ENCODE results near the gene RABGGTA.

Gene RABGGTA

GRCh38 chr14:24310646-24311604 lies 39.5 kb upstream of the RABGGTA start, which contains the start of gene LTB4R:
LTB4R (plus strand) TSS chr14:24311502; CDS start chr14:24315652, 4,150 bp downstream.
- POLR2A ChIA-PET: interaction anchor here (1.0 kb wide), 1 partner anchor 68 kb away, joined by 3 read pairs; the partner anchor contains the start of gene TINF2
- no peak for DNase-seq (ENCODE audit: extremely low spot score)
- CTCF ChIA-PET: no interaction called here
- no peak for TF ChIP-seq SUZ12 (IDR thresholded peaks at IDR 0.05)
- TF ChIP-seq ZNF384 (IDR thresholded peaks at IDR 0.05): no peak
- no peak for TF ChIP-seq CTBP1 (IDR thresholded peaks at IDR 0.05; ENCODE audit: borderline replicate concordance)
- TF ChIP-seq FOXK2 (IDR thresholded peaks at IDR 0.05): no peak
- no peak for TF ChIP-seq ARNT (IDR thresholded peaks at IDR 0.05)
- TF ChIP-seq LEF1 (IDR thresholded peaks at IDR 0.05; ENCODE audit: borderline replicate concordance): no peak
- no peak for TF ChIP-seq ELF4 (IDR thresholded peaks at IDR 0.05)
- no peak for TF ChIP-seq L3MBTL2 (conservative IDR thresholded peaks at IDR 0.05)
- no peak for TF ChIP-seq HDGF (IDR thresholded peaks at IDR 0.05; ENCODE audit: borderline replicate concordance)
- no peak for TF ChIP-seq PKNOX1 (IDR thresholded peaks at IDR 0.05)
- no peak for TF ChIP-seq TARDBP (IDR thresholded peaks at IDR 0.05)
- TF ChIP-seq FOXA1 (IDR thresholded peaks at IDR 0.05): no peak
- no peak for TF ChIP-seq SP1 (IDR thresholded peaks at IDR 0.05)
- no peak for TF ChIP-seq NFRKB (IDR thresholded peaks at IDR 0.05)
- TF ChIP-seq FOXM1 (IDR thresholded peaks at IDR 0.05; ENCODE audit: borderline replicate concordance): no peak
- TF ChIP-seq BHLHE40 (IDR thresholded peaks at IDR 0.05; ENCODE audit: borderline replicate concordance): no peak

- no peak for TF ChIP-seq TARDBP (IDR thresholded peaks at IDR 0.05)
- TF ChIP-seq L3MBTL2 (conservative IDR thresholded peaks at IDR 0.05): no peak
- TF ChIP-seq ELF4 (IDR thresholded peaks at IDR 0.05): no peak
- TF ChIP-seq SUZ12 (IDR thresholded peaks at IDR 0.05): no peak
- no peak for TF ChIP-seq FOXM1 (IDR thresholded peaks at IDR 0.05; ENCODE audit: borderline replicate concordance)
- TF ChIP-seq ARNT (IDR thresholded peaks at IDR 0.05): no peak
- TF ChIP-seq CTBP1 (IDR thresholded peaks at IDR 0.05; ENCODE audit: borderline replicate concordance): no peak
- TF ChIP-seq FOXK2 (IDR thresholded peaks at IDR 0.05): no peak
- TF ChIP-seq BHLHE40 (IDR thresholded peaks at IDR 0.05; ENCODE audit: borderline replicate concordance): no peak
- TF ChIP-seq SP1 (IDR thresholded peaks at IDR 0.05): no peak
- no peak for TF ChIP-seq PKNOX1 (IDR thresholded peaks at IDR 0.05)
- TF ChIP-seq NFRKB (IDR thresholded peaks at IDR 0.05): no peak
- no peak for TF ChIP-seq FOXA1 (IDR thresholded peaks at IDR 0.05)
- TF ChIP-seq ZNF384 (IDR thresholded peaks at IDR 0.05): no peak
- TF ChIP-seq HDGF (IDR thresholded peaks at IDR 0.05; ENCODE audit: borderline replicate concordance): no peak
- no peak for TF ChIP-seq LEF1 (IDR thresholded peaks at IDR 0.05; ENCODE audit: borderline replicate concordance)
- CTCF ChIA-PET: no interaction called here
- no peak for DNase-seq (ENCODE audit: extremely low spot score)
- POLR2A ChIA-PET: interaction anchor here (0.6 to 2.8 kb wide), 2 partner anchors 9 to 11 kb away, joined by 3 to 15 read pairs; partner anchors contain the start of genes DHRS1 and NOP9
These were observed 38.9 kb upstream of the RABGGTA start for GRCh38 chr14:24310265-24310645.

- POLR2A ChIA-PET: interaction anchor here (0.6 to 2.8 kb wide), 2 partner anchors 9 to 10 kb away, joined by 3 to 15 read pairs; partner anchors contain the start of genes DHRS1 and NOP9
These were observed 38.3 kb upstream of the RABGGTA start, which contains the start of gene LTB4R2 for GRCh38 chr14:24309538-24310264. LTB4R2 (plus strand) TSS chr14:24310140; CDS start chr14:24310665, 525 bp downstream.

More at GRCh38 chr14:24309538-24310264, 38.3 kb upstream of the RABGGTA start, which contains the start of gene LTB4R2:
- no peak for DNase-seq (ENCODE audit: extremely low spot score)
- TF ChIP-seq BHLHE40 (IDR thresholded peaks at IDR 0.05; ENCODE audit: borderline replicate concordance) (no peak), SP1 (IDR thresholded peaks at IDR 0.05) (no peak), NFRKB (IDR thresholded peaks at IDR 0.05) (no peak), ELF4 (IDR thresholded peaks at IDR 0.05) (no peak), PKNOX1 (IDR thresholded peaks at IDR 0.05) (no peak), CTBP1 (IDR thresholded peaks at IDR 0.05; ENCODE audit: borderline replicate concordance) (no peak), FOXA1 (IDR thresholded peaks at IDR 0.05) (no peak), TARDBP (IDR thresholded peaks at IDR 0.05) (no peak), FOXM1 (IDR thresholded peaks at IDR 0.05; ENCODE audit: borderline replicate concordance) (no peak), SUZ12 (IDR thresholded peaks at IDR 0.05) (no peak), FOXK2 (IDR thresholded peaks at IDR 0.05) (no peak)
- CTCF ChIA-PET: interaction anchor here (4.0 to 4.2 kb wide), 2 partner anchors 67 to 121 kb away, joined by 29 to 51 read pairs; partner anchors contain the start of genes KHNYN and TINF2

Measured in HEK293T (cell line).